HepG2 (cell line): ENCODE data around the gene NANOG. TPM values are rescaled to one million over a fixed set of nuclear protein-coding genes. Genes with fewer than 3 reads are reported as not detected.
A peak's percentile ranks its signal among the peaks of the same experiment; 100 is the strongest.

Source experiments
- ATAC-seq: fragments of 200-7000 bp; cut with Tn5 transposase; 3 replicates; pipeline ENCODE4 v1.9.1; 2020; ENCODE audit warnings: mild to moderate bottlenecking, moderate library complexity
- BruUV-seq: library from RNA; stranded (reverse); fragments of 400-500 nt; replicated peaks from 2 replicates; lab custom pipeline; 2021; lab: Mats Ljungman, UMichigan
- CTCF ChIA-PET: fragments of 300-600 bp; formaldehyde crosslinking; extraction: SDS; loops from one replicate; lab custom pipeline; 2021; ENCODE audit warnings: low total read pairs, inconsistent platforms, low intra/inter-chr PET ratio; lab: Yijun Ruan, JAX
- POLR2A ChIA-PET: fragments of 350-600 bp; sonication (Branson Sonifier 250); formaldehyde crosslinking; loops from one replicate; lab custom pipeline; 2020; ENCODE audit warnings: antibody characterized with exemption, inconsistent platforms; lab: Yijun Ruan, JAX
- DNase-seq: peaks from one replicate; pipeline ENCODE4 v3.0.0-alpha.2; 2015; ENCODE audit warnings: low spot score
- FAIRE-seq: peaks from 3 replicates; lab custom pipeline; 2011; peaks lifted over from hg19 to GRCh38; lab: Jason Lieb, UNC
- H2AFZ ChIP-seq: one replicate; pipeline ENCODE4 v1.6.1; 2011; ENCODE audit warnings: low read length, inconsistent platforms
- H3K27ac ChIP-seq: fragments of 300-600 bp; 3 replicates; pipeline ENCODE4 v1.8.0; 2011; ENCODE audit warnings: mixed run types, mild to moderate bottlenecking, mixed read lengths, low read length, inconsistent platforms; ENCODE audit not compliant: insufficient read depth; ENCODE audit errors: extremely low read length
- H3K27me3 ChIP-seq, 2 experiments: fragments of 200-600 bp in 1 of 2; 2 replicates in 1 of 2; 3 replicates in 1 of 2; pipeline versions ENCODE4 v1.6.0 to v1.8.0; 2011; ENCODE audit warnings: low read length in 2 of 2, mild to moderate bottlenecking in 2 of 2, moderate library complexity in 2 of 2, inconsistent platforms in 1 of 2; ENCODE audit not compliant: insufficient read depth in 2 of 2, control insufficient read depth in 1 of 2
- H3K36me3 ChIP-seq, 2 experiments: fragments of 200-600 bp in 1 of 2; replicated peaks in 1 of 2; 2 replicates in 1 of 2; 3 replicates in 1 of 2; pipeline versions ENCODE4 v1.5.1 to v1.8.0; 2011; ENCODE audit warnings: low read length in 2 of 2, inconsistent platforms in 1 of 2; ENCODE audit not compliant: insufficient read depth in 2 of 2, control insufficient read depth in 1 of 2
- H3K4me1 ChIP-seq: 2 replicates; pipeline ENCODE4 v1.5.1; 2012; ENCODE audit warnings: low read length, inconsistent platforms; ENCODE audit not compliant: insufficient read depth
- H3K4me2 ChIP-seq: 2 replicates; pipeline ENCODE4 v1.6.0; 2011; ENCODE audit warnings: low read depth, low read length, inconsistent platforms
- H3K4me3 ChIP-seq, 3 experiments: fragments of 200-600 bp in 1 of 3; sonication (generic), shearing (Covaris generic) in 1 of 3; replicated peaks in 1 of 3; 2 replicates each; pipeline ENCODE4 v1.5.1; 2011 to 2016; ENCODE audit warnings: low read length in 3 of 3, inconsistent platforms in 2 of 3, low read depth in 2 of 3, mild to moderate bottlenecking in 2 of 3, control low read depth in 1 of 3, mixed read lengths in 1 of 3; ENCODE audit not compliant: insufficient read depth in 1 of 3
- H3K79me2 ChIP-seq: one replicate; pipeline ENCODE4 v1.6.1; 2011; ENCODE audit warnings: low read length, inconsistent platforms; ENCODE audit not compliant: insufficient read depth
- H3K9ac ChIP-seq: 2 replicates; pipeline ENCODE4 v1.6.0; 2011; ENCODE audit warnings: mild to moderate bottlenecking, low read depth, low read length, inconsistent platforms; ENCODE audit not compliant: insufficient read depth
- H3K9me3 ChIP-seq: 2 replicates; pipeline ENCODE4 v1.5.1; 2012; ENCODE audit warnings: mild to moderate bottlenecking, low read length
- H4K20me1 ChIP-seq: 2 replicates; pipeline ENCODE4 v1.6.0; 2011; ENCODE audit warnings: inconsistent platforms, mild to moderate bottlenecking, low read length, moderate library complexity; ENCODE audit not compliant: insufficient read depth
- GTF3A ChIP-seq: sonication (generic); formaldehyde crosslinking; conservative IDR thresholded peaks from 2 replicates; pipeline ENCODE4 v1.4.0; 2020; ENCODE audit warnings: mild to moderate bottlenecking, missing genetic modification reagents
- KLF9 ChIP-seq: IDR thresholded peaks from 2 replicates; pipeline ENCODE4 v1.6.1; 2016; ENCODE audit warnings: low read depth
- MAFF ChIP-seq: IDR thresholded peaks from 2 replicates; pipeline ENCODE4 v1.6.1; 2011; ENCODE audit warnings: low read depth, low read length, improper control_type of control experiment
- MAFK ChIP-seq, 2 experiments: IDR thresholded peaks in 1 of 2; conservative IDR thresholded peaks in 1 of 2; 2 replicates each; pipeline ENCODE4 v1.6.1; 2011; ENCODE audit warnings: improper control_type of control experiment in 2 of 2, low read length in 2 of 2
- ZGPAT ChIP-seq: IDR thresholded peaks from 2 replicates; pipeline ENCODE4 v1.6.1; 2016; ENCODE audit warnings: mild to moderate bottlenecking
- ZNF331 ChIP-seq: sonication (generic); formaldehyde crosslinking; IDR thresholded peaks from 2 replicates; pipeline ENCODE4 v1.4.0; 2020; ENCODE audit warnings: missing genetic modification reagents
- ZNF639 ChIP-seq: conservative IDR thresholded peaks from 2 replicates; pipeline ENCODE4 v1.6.1; 2018; ENCODE audit warnings: missing genetic modification reagents
- ZNF879 ChIP-seq: sonication (generic); formaldehyde crosslinking; IDR thresholded peaks from 2 replicates; pipeline ENCODE4 v1.8.1; 2023; ENCODE audit warnings: missing genetic modification reagents
- WGBS: methylation state at CpG from one replicate; pipeline ENCODE4 v1.1.6; 2017; ENCODE audit warnings: low lambda C conversion rate; 5-methylcytosine and 5-hydroxymethylcytosine counted together
- in situ Hi-C: cut with HindIII; loops from 2 replicates; pipeline ENCODE4 v1.10.0; 2017; ENCODE audit warnings: low pct_unique_long_range_greater_than_20kb; ENCODE audit not compliant: extremely low pct_ligation_motif_present
- intact Hi-C: fragments of 100-400 bp; cut with micrococcal nuclease; formaldehyde crosslinking; loops from one replicate; pipeline ENCODE4 v1.10.0; 2022; ENCODE audit not compliant: unreplicated experiment
- polyA plus RNA-seq, 8 experiments: library from polyadenylated mRNA; depleted of rRNA in 3 of 8; stranded (reverse) in 7 of 8; unstranded in 1 of 8; fragments of >200 nt; fragmentation: Illumina TruSeq in 4 of 8; extraction: Trizol in 4 of 8; gene quantifications; 2 replicates each; pipeline versions ENCODE4 v1.2.1 to v1.2.3, GENCODE V29; 2011 to 2016; ENCODE audit warnings: low read depth in 4 of 8, missing spikeins in 1 of 8, mixed read lengths in 1 of 8; ENCODE audit not compliant: insufficient read depth in 1 of 8
- total RNA-seq, 5 experiments: library from RNA; depleted of rRNA; stranded (reverse); fragments of >200 nt; fragmentation: Illumina TruSeq; extraction: Trizol; gene quantifications; 2 replicates each; pipeline ENCODE4 v1.2.3, GENCODE V29; 2016; ENCODE audit warnings: low read depth in 1 of 5

NANOG gene
- total and polyA plus RNA-seq, 2 of the 13 experiments (the other 11 are each of a cell fraction or from before 2014, with no cell fraction given) = 0.04 to 0.24 TPM

- in situ Hi-C loops = no loop called here
- FAIRE-seq (no peak), DNase-seq (no peak)
- H3K9ac ChIP-seq = no peak overlapping the region
- H3K27me3 ChIP-seq = peaks cover 0 to 2% of the 10 kb centered on the region in 2 experiments; a peak in 1 of 5 replicates
- POLR2A ChIA-PET = no interaction called here
- CTCF ChIA-PET = no interaction called here
- no peaks in the 10 kb centered on the region for H3K79me2 ChIP-seq
- no TSS peak for BruUV-seq
- H4K20me1 ChIP-seq = no peaks in the 10 kb centered on the region
- H2AFZ ChIP-seq = no peak overlapping the region
- no peak for TF ChIP-seq KLF9
- TF ChIP-seq GTF3A (CRISPR knock-in tag) = no peak
- no peak for TF ChIP-seq ZNF879
- TF ChIP-seq MAFK (conservative IDR thresholded peaks at IDR 0.05 in 1 of 2, IDR thresholded peaks at IDR 0.05 in 1 of 2; ENCODE audit: low read length in 2 of 2) = peak; percentile 83 to 92
- TF ChIP-seq MAFF = peak; percentile 86
- TF ChIP-seq ZNF639 (CRISPR knock-in tag) = no peak
- TF ChIP-seq ZNF331 = no peak
- no peak for TF ChIP-seq ZGPAT (CRISPR knock-in tag)
- TF ChIP-seq, all 625 proteins: peak for 2
- 3% methylated on average over 3 of the region's 3 CpGs for WGBS
- H3K36me3 ChIP-seq = no peaks in the 10 kb centered on the region
- intact Hi-C loops = no loop called here
- no peaks in the 10 kb centered on the region for H3K4me1 ChIP-seq
- H3K4me3 ChIP-seq = no peak overlapping the region
- no peaks in the 10 kb centered on the region for H3K9me3 ChIP-seq
- H3K4me2 ChIP-seq = no peak overlapping the region
- no peak overlapping the region for H3K27ac ChIP-seq
- no peak for ATAC-seq
Measured at GRCh38 chr12:7769999-7770398, 19.2 kb upstream of the NANOG start.
